GM12878 (cell line): ENCODE measurements around the gene FAM20B. TPM values are rescaled to one million over a fixed set of nuclear protein-coding genes. Genes with fewer than 3 reads are reported as not detected.

Experiments
- ATAC-seq: fragments of 200-7000 bp; cut with Tn5 transposase; 3 replicates; pipeline ENCODE4 v1.9.1; 2020; ENCODE audit warnings: mild to moderate bottlenecking, moderate library complexity
- BruUV-seq: library from RNA; stranded (reverse); fragments of 400-500 nt; replicated peaks from 2 replicates; lab custom pipeline; 2021; lab: Mats Ljungman, UMichigan
- CTCF ChIA-PET: fragments of 300-600 bp; sonication (Branson Sonifier 250); formaldehyde crosslinking; extraction: SDS; loops from one replicate; lab custom pipeline; 2021; ENCODE audit warnings: inconsistent platforms; lab: Yijun Ruan, JAX
- POLR2A ChIA-PET: fragments of 350-600 bp; formaldehyde crosslinking; extraction: SDS; loops from one replicate; lab custom pipeline; 2021; ENCODE audit warnings: inconsistent platforms; lab: Charles Lee
- RAD21 ChIA-PET: fragments of 300-600 bp; sonication (Branson Sonifier 250); formaldehyde crosslinking; loops from one replicate; lab custom pipeline; 2023; ENCODE audit warnings: antibody characterized with exemption; ENCODE audit not compliant: unreplicated experiment; lab: Charles Lee
- SMC1A ChIA-PET: fragments of 300-600 bp; sonication (Branson Sonifier 250); formaldehyde crosslinking; loops from one replicate; lab custom pipeline; 2023; ENCODE audit not compliant: unreplicated experiment, uncharacterized antibody; lab: Charles Lee
- DNase-seq: peaks from one replicate; pipeline ENCODE4 v3.0.0-alpha.2; 2011; ENCODE audit warnings: low read depth, low spot score
- FAIRE-seq: peaks from 3 replicates; lab custom pipeline; 2011; peaks lifted over from hg19 to GRCh38; lab: Jason Lieb, UNC
- H2AFZ ChIP-seq: 2 replicates; pipeline ENCODE4 v1.6.0; 2011; ENCODE audit warnings: low read depth, low read length, control low read depth; ENCODE audit not compliant: control insufficient read depth
- H3K27ac ChIP-seq: 2 replicates; pipeline ENCODE4 v1.5.1; 2011; ENCODE audit warnings: control low read depth; ENCODE audit not compliant: control insufficient read depth, insufficient read depth
- H3K27me3 ChIP-seq, 2 experiments: replicated peaks in 1 of 2; 2 replicates each; pipeline versions ENCODE4 v1.6.0 to v1.6.1; 2011; ENCODE audit warnings: low read length in 1 of 2; ENCODE audit not compliant: control insufficient read depth in 2 of 2, insufficient read depth in 2 of 2
- H3K36me3 ChIP-seq, 2 experiments: 2 replicates each; pipeline ENCODE4 v1.5.1; 2011; ENCODE audit warnings: low read length in 1 of 2; ENCODE audit not compliant: control insufficient read depth in 2 of 2, insufficient read depth in 2 of 2
- H3K4me1 ChIP-seq: 2 replicates; pipeline ENCODE4 v1.6.1; 2011; ENCODE audit warnings: mild to moderate bottlenecking, low read length, moderate library complexity, mixed read lengths; ENCODE audit not compliant: control insufficient read depth, insufficient read depth
- H3K4me2 ChIP-seq: 2 replicates; pipeline ENCODE4 v1.6.0; 2011; ENCODE audit warnings: control low read depth; ENCODE audit not compliant: control insufficient read depth, insufficient read depth
- H3K4me3 ChIP-seq: fragments of 200-600 bp; sonication (generic); 2 replicates; pipeline ENCODE4 v1.5.1; 2016
- H3K79me2 ChIP-seq: 2 replicates; pipeline ENCODE4 v1.6.0; 2011; ENCODE audit warnings: low read length; ENCODE audit not compliant: control insufficient read depth, insufficient read depth
- H3K9ac ChIP-seq: 2 replicates; pipeline ENCODE4 v1.8.0; 2011; ENCODE audit warnings: low read length, control low read depth, mixed read lengths; ENCODE audit not compliant: control insufficient read depth, insufficient read depth
- H3K9me3 ChIP-seq: replicated peaks from 3 replicates; pipeline ENCODE4 v1.5.1; 2011; ENCODE audit warnings: mild to moderate bottlenecking, low read length; ENCODE audit not compliant: control insufficient read depth, insufficient read depth
- H4K20me1 ChIP-seq: 2 replicates; pipeline ENCODE4 v1.6.0; 2011; ENCODE audit not compliant: control insufficient read depth, insufficient read depth
- ASH2L ChIP-seq: fragments of 300-600, 200-600 bp; sonication (generic); IDR thresholded peaks from 2 replicates; pipeline ENCODE4 v1.6.1; 2017; ENCODE audit warnings: low read depth, mild to moderate bottlenecking, borderline replicate concordance
- ELK1 ChIP-seq: IDR thresholded peaks from 2 replicates; pipeline ENCODE4 v1.6.1; 2012; ENCODE audit warnings: low read depth, low read length, improper control_type of control experiment
- EP300 ChIP-seq, 2 experiments: fragments of 150-350 bp in 1 of 2; IDR thresholded peaks; 2 replicates each; pipeline ENCODE4 v1.6.1; 2011 to 2012; ENCODE audit warnings: low read depth in 2 of 2, low read length in 2 of 2, borderline replicate concordance in 1 of 2, improper control_type of control experiment in 1 of 2, inconsistent platforms in 1 of 2; ENCODE audit not compliant: control insufficient read depth in 1 of 2
- MTA2 ChIP-seq: fragments of 450-650 bp; IDR thresholded peaks from 2 replicates; pipeline ENCODE4 v1.6.1; 2016; ENCODE audit warnings: low read depth, mild to moderate bottlenecking, moderate library complexity
- MYB ChIP-seq: fragments of 150-350 bp; IDR thresholded peaks from 2 replicates; pipeline ENCODE4 v1.6.1; 2014; ENCODE audit warnings: mild to moderate bottlenecking, low read depth, low read length, borderline replicate concordance
- NR2F1 ChIP-seq: fragments of 450-650 bp; conservative IDR thresholded peaks from 2 replicates; pipeline ENCODE4 v1.6.1; 2017; ENCODE audit warnings: mild to moderate bottlenecking
- POLR2A ChIP-seq: IDR thresholded peaks from 2 replicates; pipeline ENCODE4 v1.6.1; 2011; ENCODE audit warnings: low read depth, mild to moderate bottlenecking, low read length
- POLR2AphosphoS5 ChIP-seq: IDR thresholded peaks from 2 replicates; pipeline ENCODE4 v1.6.1; 2011; ENCODE audit warnings: mild to moderate bottlenecking, low read length, inconsistent platforms
- PRDM15 ChIP-seq: fragments of 450-650 bp; formaldehyde crosslinking; IDR thresholded peaks from 2 replicates; pipeline ENCODE4 v1.4.0; 2020; ENCODE audit warnings: mild to moderate bottlenecking, moderate library complexity
- RB1 ChIP-seq: fragments of 450-650 bp; formaldehyde crosslinking; IDR thresholded peaks from 2 replicates; pipeline ENCODE4 v1.6.1; 2017; ENCODE audit warnings: mild to moderate bottlenecking, borderline replicate concordance
- RELA ChIP-seq: fragments of 450-650 bp; IDR thresholded peaks from 2 replicates; pipeline ENCODE4 v1.8.0; 2014; ENCODE audit warnings: borderline replicate concordance; ENCODE audit not compliant: partially characterized antibody
- SPI1 ChIP-seq: IDR thresholded peaks from 2 replicates; pipeline ENCODE4 v1.6.1; 2011; ENCODE audit warnings: low read depth, mild to moderate bottlenecking, low read length, moderate library complexity, borderline replicate concordance; ENCODE audit not compliant: insufficient read depth
- SUPT20H ChIP-seq: IDR thresholded peaks from 2 replicates; pipeline ENCODE4 v1.6.1; 2011; ENCODE audit warnings: low read depth, mild to moderate bottlenecking, low read length, moderate library complexity, borderline replicate concordance; ENCODE audit not compliant: control insufficient read depth
- ZBTB40 ChIP-seq: fragments of 450-650 bp; IDR thresholded peaks from 2 replicates; pipeline ENCODE4 v1.6.1; 2016; ENCODE audit warnings: mild to moderate bottlenecking, moderate library complexity, borderline replicate concordance
- ZNF274 ChIP-seq: IDR thresholded peaks from one replicate; pipeline ENCODE4 v1.8.0; 2011; ENCODE audit not compliant: insufficient read length, insufficient read depth
- WGBS: methylation state at CpG from one replicate; pipeline ENCODE4 v1.1.6; 2016; ENCODE audit warnings: low lambda C conversion rate; ENCODE audit not compliant: insufficient replicate concordance, insufficient coverage; ENCODE audit errors: missing lambda C conversion rate; 5-methylcytosine and 5-hydroxymethylcytosine counted together
- in situ Hi-C: fragments of 300-500 bp; cut with MboI; formaldehyde crosslinking; loops from 9 replicates; pipeline ENCODE4 v1.14.3; 2018; ENCODE audit warnings: mixed read lengths
- intact Hi-C: fragments of 100-400 bp; cut with micrococcal nuclease; formaldehyde crosslinking; loops from one replicate; pipeline ENCODE4 v1.14.2; 2022; ENCODE audit not compliant: unreplicated experiment
- polyA plus RNA-seq, 11 experiments: library from polyadenylated mRNA; depleted of rRNA in 4 of 11; unstranded in 6 of 11; stranded (reverse) in 5 of 11; fragments of >200 nt; fragmentation: Nextera tagmentation in 4 of 11; fragmentation: Illumina TruSeq in 1 of 11; extraction: Ambion mirVana in 4 of 11; extraction: Trizol in 1 of 11; gene quantifications; 1 replicate in 1 of 11; 2 replicates in 10 of 11; pipeline versions ENCODE4 v1.2.1 to v1.2.3, GENCODE V29; 2011 to 2016; ENCODE audit warnings: inconsistent platforms in 2 of 11, missing spikeins in 2 of 11, low read depth in 1 of 11
- total RNA-seq, 4 experiments: library from RNA; depleted of rRNA in 3 of 4; stranded (reverse); fragments of >200 nt in 3 of 4; fragmentation: Illumina TruSeq in 1 of 4; extraction: Trizol in 1 of 4; gene quantifications; 2 replicates each; pipeline versions ENCODE4 v1.2.1 to v1.2.3, GENCODE V29; 2013 to 2021

The FAM20B gene
- total and polyA plus RNA-seq, 10 of the 15 experiments (the other 5 are each of a cell fraction or from before 2014, with no cell fraction given) = 2.4 to 25.6 (median 12.8) TPM

- ChIA-PET POLR2A (no interaction called here), RAD21 (no interaction called here), SMC1A (no interaction called here), CTCF (no interaction called here)
- DNase-seq (no peak), ATAC-seq (no peak), FAIRE-seq (no peak)
- intact Hi-C loops = no loop called here
- WGBS = 33% methylated on average over 3 of the region's 3 CpGs
- Histone ChIP-seq H3K4me2 (no peak overlapping the region), H3K4me1 (no peaks in the 10 kb centered on the region), H3K27me3 (no peaks in the 10 kb centered on the region), H3K9me3 (no peaks in the 10 kb centered on the region), H3K9ac (no peak overlapping the region), H3K36me3 (no peaks in the 10 kb centered on the region), H4K20me1 (no peaks in the 10 kb centered on the region), H3K27ac (no peak overlapping the region), H3K79me2 (no peaks in the 10 kb centered on the region), H3K4me3 (no peak overlapping the region), H2AFZ (no peak overlapping the region)
- in situ Hi-C loops = no loop called here
- BruUV-seq = no TSS peak
- TF ChIP-seq ELK1 = no peak
- TF ChIP-seq RELA = no peak
- no peak for TF ChIP-seq POLR2AphosphoS5
- TF ChIP-seq POLR2A = no peak
- no peak for TF ChIP-seq RB1
- no peak for TF ChIP-seq SUPT20H
- TF ChIP-seq ASH2L = no peak
- no peak for TF ChIP-seq SPI1
- no peak for TF ChIP-seq ZBTB40
- no peak for TF ChIP-seq EP300 (IDR thresholded peaks at IDR 0.05; ENCODE audit: borderline replicate concordance in 1 of 2, control insufficient read depth in 1 of 2, low read depth in 2 of 2, low read length in 2 of 2)
- TF ChIP-seq NR2F1 = no peak
- no peak for TF ChIP-seq MYB
- no peak for TF ChIP-seq MTA2
- no peak for TF ChIP-seq ZNF274
- no peak for TF ChIP-seq PRDM15
These were observed 39.5 kb upstream of the FAM20B start for GRCh38 chr1:178986204-178986603.
